NCI-H2227 (cell line): Measurements from ENCODE around the gene KLHDC3.

Experiments
- DNase-seq: peaks from one replicate; lab custom pipeline; 2025; ENCODE audit not compliant: unreplicated experiment; lab: John Stamatoyannopoulos, UW

KLHDC3 gene

DNA sequence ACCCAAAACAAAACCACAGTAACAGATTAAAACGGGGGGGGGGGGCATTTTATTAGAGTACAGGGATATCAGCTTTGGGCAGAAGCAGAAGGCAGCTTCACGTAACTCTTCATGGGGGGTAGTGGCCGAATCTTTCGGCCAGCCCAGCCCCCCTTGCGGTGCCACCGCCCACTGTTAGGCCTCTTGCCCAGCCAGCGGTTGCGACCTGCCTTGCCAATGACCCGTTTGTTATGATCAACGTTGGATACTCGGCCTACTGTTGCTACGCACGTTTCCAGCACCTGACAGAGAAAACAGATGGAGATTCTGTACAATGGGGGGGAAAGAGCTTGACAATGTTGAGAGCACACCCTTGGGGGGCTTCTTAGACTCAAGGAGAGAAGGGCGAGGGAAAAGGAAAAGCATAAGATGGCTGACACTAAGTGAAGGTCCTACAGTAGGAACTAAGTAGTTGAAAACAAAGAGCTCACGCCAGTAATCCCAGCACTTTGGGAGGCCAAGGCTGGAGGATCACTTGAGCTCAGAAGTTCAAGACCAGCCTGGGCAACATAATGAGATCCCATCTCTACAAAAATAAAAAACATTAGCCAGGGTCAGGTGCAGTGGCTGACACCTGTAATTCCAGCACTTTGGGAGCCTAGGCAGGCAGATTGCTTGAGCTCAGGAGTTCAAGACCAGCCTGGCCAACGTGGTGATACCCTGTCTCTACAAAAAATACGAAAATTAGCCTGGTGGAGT is 40.3 kb downstream of the KLHDC3 start:
- no peak for DNase-seq

DNA sequence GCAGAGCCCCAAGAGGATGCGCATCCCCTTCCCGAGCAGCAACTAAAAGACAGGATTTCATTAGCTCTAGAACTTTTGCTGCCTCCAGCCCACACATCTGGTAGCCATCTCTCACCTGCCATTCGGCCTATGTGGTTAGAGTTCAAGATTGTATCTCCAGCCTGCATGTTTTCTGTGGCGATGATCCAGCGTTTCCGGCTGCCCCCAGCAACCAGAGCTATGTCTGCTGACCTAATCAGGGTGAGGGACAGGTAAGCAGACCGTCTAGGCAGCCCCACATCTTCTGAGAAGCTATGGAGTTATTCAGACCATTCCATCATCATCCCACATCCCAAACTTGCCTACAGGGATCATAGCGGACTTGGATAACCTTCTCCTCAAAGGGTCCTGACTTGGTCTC is 41.9 kb downstream of the KLHDC3 start:
- no peak for DNase-seq

DNA sequence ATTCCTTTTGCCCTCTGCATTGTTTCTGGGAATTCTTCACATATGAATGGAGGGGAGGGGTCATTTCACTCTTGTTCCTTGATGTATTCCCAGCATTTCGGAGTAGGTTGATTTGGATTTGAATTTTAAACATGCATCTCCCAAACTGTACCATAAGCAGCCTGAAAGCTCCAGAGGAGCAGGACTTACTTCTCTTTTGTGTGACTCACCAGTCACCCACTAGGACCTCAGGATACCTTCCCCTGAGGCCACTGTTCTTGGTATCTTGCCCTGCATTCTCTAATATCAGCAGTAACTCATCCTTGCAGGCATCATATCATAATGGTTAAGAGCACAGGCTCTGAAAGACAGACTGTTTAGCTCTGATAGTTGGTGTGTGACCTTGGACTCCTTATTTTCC is 44.5 kb downstream of the KLHDC3 start:
- no peak for DNase-seq

DNA sequence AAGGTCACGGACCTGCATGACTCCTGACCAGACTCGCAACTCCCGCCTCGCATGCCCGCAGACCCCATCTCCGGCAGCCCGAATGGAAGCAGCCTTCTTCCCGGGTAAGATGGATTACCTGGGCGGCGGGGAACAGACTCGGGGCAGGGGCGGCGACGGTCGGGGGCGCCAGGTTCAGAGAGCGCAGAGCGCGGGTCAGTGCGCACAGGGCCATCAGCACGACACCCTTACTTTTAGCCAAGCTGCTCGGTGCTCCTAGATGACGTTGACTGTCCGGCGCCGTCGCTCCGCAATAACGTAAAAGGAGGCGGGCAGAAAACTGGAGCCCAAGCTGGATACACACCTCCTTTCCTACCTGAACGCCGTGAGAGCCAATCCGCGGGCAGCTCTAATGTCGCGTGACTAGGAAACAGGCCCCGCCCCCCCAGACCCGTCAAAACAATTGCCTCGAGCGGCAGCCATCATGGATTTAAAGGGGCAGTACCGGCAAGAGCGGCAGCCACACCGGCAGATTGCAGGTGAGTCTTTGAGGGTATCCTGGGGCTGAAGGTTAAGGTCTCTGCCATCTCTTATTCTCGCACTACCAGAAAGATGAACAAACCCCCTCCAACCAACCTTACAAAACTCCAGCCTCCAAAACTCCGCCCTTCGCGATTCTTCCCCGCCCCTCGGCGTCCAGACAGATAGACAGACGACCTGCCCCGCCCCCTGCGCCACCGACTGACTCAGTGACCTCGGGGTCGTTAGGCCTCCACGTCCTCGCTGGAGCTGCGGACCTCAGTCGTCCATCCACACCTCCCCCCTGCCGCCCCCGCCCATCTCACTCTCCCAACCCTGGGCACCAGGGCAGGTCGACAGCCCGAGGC is 45.4 kb downstream of the KLHDC3 start, which contains the start of the genes KLC4 and MRPL2:
TSS of gene KLC4 (plus strand) at position 464 of the 866 bp plus-strand sequence. CDS start 1,705 bp downstream, outside the sequence.
TSS of gene MRPL2 (minus strand) at position 267 of the 866 bp plus-strand sequence. CDS start at position 214, 53 bp downstream.
- peak; percentile 97 for DNase-seq

DNA sequence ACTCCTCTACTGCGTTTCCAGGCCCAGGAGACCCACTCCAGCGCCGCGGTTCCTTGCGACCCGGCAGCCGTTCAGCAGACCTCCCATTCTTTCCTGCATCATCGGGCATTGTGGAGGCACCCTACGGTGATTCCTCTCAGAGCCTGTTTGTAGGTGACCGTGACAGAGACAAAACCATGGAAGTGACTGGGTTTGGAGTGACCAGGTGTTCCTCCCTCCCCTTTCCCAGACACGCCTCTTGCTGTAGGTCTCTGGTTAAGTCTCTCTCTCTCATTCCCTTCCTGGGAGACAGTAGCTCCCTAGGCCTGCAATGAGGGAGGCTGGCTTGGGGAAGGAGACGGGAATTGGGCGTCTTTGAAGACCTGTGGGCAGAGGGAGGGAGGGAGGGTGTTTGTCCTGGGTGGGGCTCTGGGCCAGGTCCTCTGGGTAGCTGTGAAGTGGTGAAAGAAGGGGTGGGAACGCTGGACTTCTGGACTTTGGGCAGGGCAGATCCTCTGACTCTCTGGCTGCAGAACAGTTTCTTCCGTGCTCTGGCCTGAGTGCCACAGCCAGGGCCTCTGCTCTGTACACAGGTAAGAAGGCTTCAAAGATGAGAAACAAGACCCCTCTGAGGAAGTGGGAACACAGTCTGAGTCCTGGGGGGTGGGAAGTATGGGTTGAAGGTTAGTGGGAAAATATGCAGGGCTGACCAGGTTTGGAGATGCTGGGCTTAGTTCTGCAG is 46.1 kb downstream of the KLHDC3 start:
- no peak for DNase-seq

DNA sequence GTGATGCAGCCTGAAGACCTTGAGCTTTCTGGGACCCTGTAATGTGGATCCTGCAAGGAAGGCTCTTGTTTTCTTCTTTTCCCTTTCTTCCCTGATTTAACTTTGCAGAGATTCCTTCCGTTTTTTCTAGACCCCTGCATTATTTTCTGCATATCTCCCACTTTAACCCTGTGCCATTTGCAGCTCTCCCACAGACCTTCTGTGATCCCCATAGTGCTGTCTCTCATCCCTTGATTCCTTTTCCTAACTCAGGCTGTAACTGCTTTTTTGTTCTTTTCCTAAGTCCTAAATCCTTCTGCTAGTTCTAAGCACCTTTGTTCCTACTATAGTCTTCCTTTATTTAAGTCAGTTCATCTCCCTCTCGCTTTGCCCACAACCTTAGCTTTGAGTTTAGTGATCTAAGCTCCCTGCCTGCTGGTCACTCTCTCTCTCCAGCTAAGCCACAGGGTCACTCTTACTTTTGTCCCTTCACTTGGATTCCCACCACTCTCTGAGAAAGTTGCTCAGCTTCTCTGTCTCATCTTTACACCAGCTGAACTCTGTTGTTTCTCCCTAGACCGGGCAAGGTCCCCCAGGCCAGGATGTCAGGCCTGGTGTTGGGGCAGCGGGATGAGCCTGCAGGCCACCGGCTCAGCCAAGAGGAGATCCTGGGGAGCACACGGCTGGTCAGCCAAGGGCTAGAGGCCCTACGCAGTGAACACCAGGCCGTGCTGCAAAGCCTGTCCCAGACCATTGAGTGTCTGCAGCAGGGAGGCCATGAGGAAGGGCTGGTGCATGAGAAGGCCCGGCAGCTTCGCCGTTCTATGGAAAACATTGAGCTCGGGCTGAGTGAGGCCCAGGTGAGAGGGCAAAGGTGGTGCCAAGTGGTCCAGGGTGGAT is 46.9 kb downstream of the KLHDC3 start:
- no peak for DNase-seq

DNA sequence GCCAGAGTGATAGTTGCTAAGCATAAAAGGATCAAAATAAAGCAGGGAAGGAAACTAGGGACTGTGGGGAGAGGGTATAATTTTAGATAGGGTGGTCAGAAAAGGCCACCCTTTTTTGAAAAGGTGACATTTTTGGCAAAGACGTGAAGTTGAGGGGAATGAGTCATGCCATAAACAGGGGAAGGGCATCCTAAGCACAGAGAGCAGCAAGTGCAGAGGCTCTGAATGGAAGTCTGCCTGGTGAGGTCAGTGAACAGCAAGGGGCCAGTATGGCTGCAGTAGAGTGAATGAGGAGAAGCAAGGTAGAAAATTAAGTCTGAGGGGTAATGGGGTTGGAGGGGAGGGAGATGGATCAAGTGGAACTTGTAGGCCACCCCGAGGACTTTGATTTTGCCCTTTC is 47.8 kb downstream of the KLHDC3 start:
- no peak for DNase-seq

DNA sequence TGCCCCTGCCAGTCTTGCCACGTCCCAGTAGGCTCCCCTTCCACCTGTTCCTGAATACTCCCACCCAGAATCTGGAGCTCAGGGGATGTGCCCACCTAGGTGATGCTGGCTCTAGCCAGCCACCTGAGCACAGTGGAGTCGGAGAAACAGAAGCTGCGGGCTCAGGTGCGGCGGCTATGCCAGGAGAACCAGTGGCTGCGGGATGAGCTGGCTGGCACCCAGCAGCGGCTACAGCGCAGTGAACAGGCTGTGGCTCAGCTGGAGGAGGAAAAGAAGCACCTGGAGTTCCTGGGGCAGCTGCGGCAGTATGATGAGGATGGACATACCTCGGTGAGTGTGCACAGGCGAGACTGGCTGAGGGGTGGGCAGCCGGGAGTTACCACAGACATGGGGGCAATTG is 48.8 kb downstream of the KLHDC3 start:
- no peak for DNase-seq

DNA sequence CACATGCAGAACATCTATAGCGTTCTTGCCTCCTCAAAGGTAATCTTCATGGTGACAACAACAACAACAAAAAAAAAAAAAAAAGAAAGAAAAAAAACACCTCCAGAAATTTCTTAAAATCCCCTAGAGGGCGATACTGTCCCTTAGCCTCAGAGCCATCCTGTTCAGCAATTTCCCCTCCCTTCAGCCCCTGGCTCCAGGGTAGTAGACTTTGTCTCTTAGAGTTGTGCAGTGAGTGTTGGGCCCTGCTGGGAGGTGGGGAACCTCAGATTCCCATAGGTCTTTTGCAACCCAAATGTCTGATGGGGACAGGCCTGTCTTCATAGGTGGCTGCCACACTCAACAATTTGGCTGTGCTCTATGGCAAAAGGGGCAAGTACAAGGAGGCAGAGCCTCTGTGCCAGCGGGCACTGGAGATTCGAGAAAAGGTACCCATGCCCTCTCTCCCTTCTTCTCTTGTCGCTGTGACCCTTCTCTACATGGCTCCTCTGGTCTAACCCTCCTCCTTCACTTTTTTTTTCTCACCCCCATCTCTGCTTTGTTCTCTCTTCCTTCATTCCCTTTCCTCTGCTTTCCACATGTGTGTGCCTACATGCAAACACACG is 56.1 kb downstream of the KLHDC3 start:
- peak; percentile 47 for DNase-seq
